Neural cell (in vitro differentiated cells): ENCODE results near the gene SAG.

ENCODE experiments used
- CTCF ChIP-seq: fragments of 450-650 bp; IDR thresholded peaks from 2 replicates; pipeline ENCODE4 v1.5.1; 2014; ENCODE audit warnings: antibody characterized with exemption, mild to moderate bottlenecking, moderate library complexity; ENCODE audit not compliant: poor library complexity, severe bottlenecking
- EZH2 ChIP-seq: fragments of 200-600, 300-800 bp; shearing (Covaris generic), sonication (generic); IDR thresholded peaks from 2 replicates; pipeline ENCODE4 v1.6.1; 2014; ENCODE audit warnings: antibody characterized with exemption, low read length, borderline replicate concordance, mild to moderate bottlenecking; ENCODE audit not compliant: insufficient read depth, poor library complexity, severe bottlenecking
- POLR2AphosphoS5 ChIP-seq: IDR thresholded peaks from 2 replicates; pipeline ENCODE4 v1.6.1; 2012

DNA sequence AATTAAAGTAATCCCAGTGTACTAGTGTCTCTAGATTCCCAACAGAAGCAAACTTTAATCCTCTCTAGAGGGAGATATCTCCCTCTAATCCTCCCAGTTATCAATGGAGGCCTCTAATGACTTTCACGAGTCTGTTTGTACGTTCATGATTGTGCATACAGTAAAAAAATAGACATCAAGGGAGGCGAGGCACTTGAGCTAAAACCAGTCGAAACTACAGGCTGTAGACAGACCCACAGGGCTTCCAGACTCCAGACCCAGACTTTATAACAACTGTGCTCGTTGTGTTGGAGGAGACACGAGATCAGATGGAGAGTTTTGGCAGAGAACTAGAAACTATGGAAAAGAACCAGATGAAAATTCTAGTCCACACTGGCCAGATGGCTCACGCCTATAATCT, 53.7 kb downstream of the SAG start:
- TF ChIP-seq CTCF: no peak
- no peak for TF ChIP-seq POLR2AphosphoS5
- no peak for TF ChIP-seq EZH2
